Measurements from ENCODE around the gene MYT1.

Gene MYT1

DNA sequence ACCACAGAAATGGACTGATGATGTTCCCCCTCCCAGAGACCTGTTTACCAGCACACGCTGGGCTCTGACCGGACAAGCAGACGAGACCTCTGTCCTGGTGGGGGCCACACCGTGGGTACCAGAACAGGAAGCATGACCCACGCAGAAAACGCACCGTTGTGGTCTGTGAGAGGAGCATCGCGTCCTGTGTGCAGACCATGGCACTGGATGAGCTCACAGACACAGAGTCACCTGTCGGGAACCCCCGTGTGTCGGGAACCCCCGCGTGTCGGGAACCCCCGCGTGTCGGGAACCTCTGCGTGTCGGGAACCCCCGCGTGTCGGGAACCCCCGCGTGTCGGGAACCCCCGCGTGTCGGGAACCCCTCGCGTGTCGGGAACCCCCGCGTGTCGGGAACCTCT is 37.4 kb downstream of the MYT1 start:
- no peak overlapping the region for H3K9ac ChIP-seq
- H3K27ac ChIP-seq, result no peak overlapping the region
- H3K9me3 ChIP-seq (replicated peaks in 1 of 11), result peaks cover 4 to 12% (median 10%) of the 10 kb centered on the region in 11 experiments; a peak in 14 of 22 replicates
- H3K4me1 ChIP-seq, result peaks cover 0 to 47% (median 26%) of the 10 kb centered on the region in 10 experiments; a peak in 17 of 20 replicates
- peaks cover 0 to 8% (median 0%) of the 10 kb centered on the region in 11 experiments; a peak in 2 of 22 replicates for H4K20me1 ChIP-seq
- H3K4me2 ChIP-seq, result no peak overlapping the region
- no peaks in the 10 kb centered on the region for H3K36me3 ChIP-seq
- H3K4me3 ChIP-seq, result no peak overlapping the region
- H3K27me3 ChIP-seq, result peaks cover 0 to 15% (median 0%) of the 10 kb centered on the region in 11 experiments; a peak in 5 of 22 replicates
- TF ChIP-seq Cebpa-rat (IDR thresholded peaks at IDR 0.05), result no peak

DNA sequence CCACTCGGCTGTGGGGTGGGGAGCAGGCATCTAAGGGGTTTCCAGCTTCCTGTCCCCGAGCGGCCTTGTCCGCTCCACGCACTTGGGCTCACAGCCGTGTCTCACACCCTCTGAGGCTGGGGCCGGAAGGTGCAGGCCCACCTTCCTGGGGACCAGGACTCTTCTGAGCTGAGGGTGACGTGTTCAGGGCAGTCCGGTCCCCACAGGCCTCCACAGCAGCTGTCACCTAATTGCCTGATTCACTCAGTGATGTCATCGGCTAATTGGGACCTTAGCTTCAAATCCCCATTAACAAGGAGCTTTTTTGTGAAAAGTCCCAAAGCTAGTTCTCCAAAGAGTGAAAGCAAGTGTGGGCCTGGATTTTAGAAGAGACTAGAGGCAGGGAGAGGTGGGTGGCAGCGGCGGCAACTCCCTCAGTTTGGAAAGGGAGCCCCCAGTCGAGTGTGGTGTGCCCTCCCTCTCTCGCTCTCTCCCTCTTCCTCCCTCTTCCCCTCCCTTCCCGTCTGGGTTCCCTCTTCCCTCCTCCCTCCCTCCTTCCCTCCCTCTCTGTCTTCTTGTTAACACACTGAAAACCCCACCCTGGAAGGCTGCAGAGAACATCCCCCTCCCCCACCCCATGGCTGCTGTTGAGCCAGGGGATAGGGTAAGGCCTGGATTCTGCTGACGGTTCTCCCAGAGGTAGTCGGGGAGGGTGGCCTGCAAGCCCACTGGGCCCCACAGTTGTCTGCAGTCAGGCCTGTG is 39.0 kb downstream of the MYT1 start:
- Histone ChIP-seq H3K9ac (no peak overlapping the region), H3K4me2 (no peak overlapping the region), H3K27ac (no peak overlapping the region), H3K4me1 (peaks cover 0 to 39% (median 23%) of the 10 kb centered on the region in 10 experiments; a peak in 17 of 20 replicates), H3K4me3 (no peak overlapping the region), H3K27me3 (peaks cover 0 to 14% (median 0%) of the 10 kb centered on the region in 11 experiments; a peak in 5 of 22 replicates), H3K9me3 (replicated peaks in 1 of 11) (peaks cover 4 to 12% (median 10%) of the 10 kb centered on the region in 11 experiments; a peak in 14 of 22 replicates), H3K36me3 (no peaks in the 10 kb centered on the region), H4K20me1 (peaks cover 0 to 8% (median 0%) of the 10 kb centered on the region in 11 experiments; a peak in 2 of 22 replicates)
- no peak for TF ChIP-seq Cebpa-rat (IDR thresholded peaks at IDR 0.05)

DNA sequence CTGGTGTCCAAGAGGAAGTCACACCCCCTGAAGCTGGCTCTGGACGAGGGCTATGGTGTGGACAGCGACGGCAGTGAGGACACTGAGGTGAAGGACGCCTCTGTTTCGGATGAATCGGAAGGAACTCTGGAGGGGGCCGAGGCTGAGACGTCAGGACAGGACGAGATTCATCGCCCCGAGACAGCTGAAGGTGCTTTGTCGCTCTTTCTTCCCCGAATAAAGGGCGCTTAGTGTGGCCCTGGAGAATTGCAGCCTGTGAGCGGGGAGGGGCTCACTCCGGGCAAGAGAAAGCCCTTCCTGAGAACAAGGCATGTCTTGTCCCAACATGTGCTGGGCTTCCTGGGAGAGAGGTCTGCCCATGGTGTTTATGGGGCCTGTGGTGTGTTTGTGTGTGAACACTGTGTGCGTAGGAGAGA is 41.4 kb downstream of the MYT1 start:
- Histone ChIP-seq H3K36me3 (no peaks in the 10 kb centered on the region), H3K27ac (no peak overlapping the region), H3K27me3 (no peaks in the 10 kb centered on the region), H3K4me2 (peak overlapping the region in 3 of 11 experiments; percentile 3 to 24 (median 14); a peak in 3 of 22 replicates), H3K9me3 (replicated peaks in 1 of 11) (peaks cover 4 to 12% (median 10%) of the 10 kb centered on the region in 11 experiments; a peak in 14 of 22 replicates), H4K20me1 (no peaks in the 10 kb centered on the region), H3K4me1 (peaks cover 0 to 20% (median 6%) of the 10 kb centered on the region in 10 experiments; a peak in 11 of 20 replicates), H3K4me3 (no peak overlapping the region), H3K9ac (no peak overlapping the region)
- no peak for TF ChIP-seq Cebpa-rat (IDR thresholded peaks at IDR 0.05)

DNA sequence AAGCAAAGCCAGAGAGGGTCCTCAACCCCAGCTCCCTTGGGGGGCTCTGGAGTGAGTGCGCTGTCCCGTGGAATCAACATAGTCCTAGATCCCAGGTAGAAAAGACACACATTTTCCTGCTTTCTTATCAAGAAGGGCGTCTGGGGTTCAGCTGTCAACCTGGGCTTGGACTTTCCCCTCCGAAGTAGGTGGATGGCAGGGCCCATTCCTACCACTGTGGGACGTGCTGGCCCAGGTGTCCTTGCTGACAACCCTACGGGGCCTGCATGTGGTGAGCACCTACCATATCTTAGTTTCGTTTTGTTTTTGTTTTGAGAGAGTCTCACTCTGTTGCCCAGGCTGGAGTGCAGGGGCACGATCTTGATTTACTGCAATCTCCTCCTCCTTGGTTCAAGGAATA is 42.4 kb downstream of the MYT1 start:
- no peaks in the 10 kb centered on the region for H3K27me3 ChIP-seq

DNA sequence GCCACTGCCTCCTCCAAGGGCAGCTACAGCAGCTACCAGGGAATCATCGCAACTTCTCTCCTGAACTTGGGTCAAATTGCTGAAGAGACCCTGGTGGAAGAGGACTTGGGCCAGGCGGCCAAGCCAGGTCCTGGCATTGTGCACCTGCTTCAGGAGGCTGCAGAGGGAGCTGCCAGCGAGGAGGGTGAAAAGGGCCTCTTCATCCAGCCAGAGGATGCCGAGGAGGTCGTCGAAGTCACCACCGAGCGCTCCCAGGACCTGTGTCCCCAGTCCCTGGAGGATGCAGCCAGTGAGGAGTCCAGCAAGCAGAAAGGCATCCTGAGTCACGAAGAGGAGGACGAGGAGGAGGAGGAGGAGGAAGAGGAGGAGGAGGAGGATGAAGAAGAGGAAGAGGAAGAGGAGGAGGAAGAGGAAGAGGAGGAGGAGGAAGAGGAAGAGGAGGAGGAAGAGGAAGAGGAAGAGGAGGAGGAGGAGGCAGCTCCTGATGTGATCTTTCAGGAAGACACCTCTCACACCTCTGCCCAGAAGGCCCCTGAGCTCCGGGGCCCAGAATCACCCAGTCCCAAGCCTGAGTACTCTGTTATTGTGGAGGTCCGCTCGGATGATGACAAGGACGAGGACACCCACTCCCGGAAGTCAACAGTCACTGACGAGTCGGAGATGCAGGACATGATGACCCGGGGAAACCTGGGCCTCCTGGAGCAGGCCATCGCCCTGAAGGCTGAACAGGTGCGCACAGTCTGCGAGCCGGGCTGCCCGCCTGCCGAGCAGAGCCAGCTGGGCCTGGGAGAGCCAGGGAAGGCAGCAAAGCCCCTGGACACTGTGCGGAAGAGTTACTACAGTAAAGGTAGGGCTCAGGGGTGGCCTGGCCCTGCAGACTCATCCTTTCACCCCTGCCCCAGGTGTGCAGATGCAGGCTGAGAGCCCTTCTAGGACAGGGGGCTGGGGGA is 43.7 kb downstream of the MYT1 start:
- Histone ChIP-seq H3K4me1 (peaks cover 6 to 39% (median 26%) of the 10 kb centered on the region in 10 experiments), H3K27ac (no peak overlapping the region), H3K4me2 (peak overlapping the region in 1 of 11 experiments; percentile 5; a peak in 1 of 22 replicates), H4K20me1 (peaks cover 0 to under 1% (median 0%) of the 10 kb centered on the region in 11 experiments; a peak in 2 of 22 replicates), H3K36me3 (no peaks in the 10 kb centered on the region), H3K9me3 (replicated peaks in 1 of 11) (no peaks in the 10 kb centered on the region), H3K9ac (no peak overlapping the region), H3K4me3 (no peak overlapping the region), H3K27me3 (no peaks in the 10 kb centered on the region; a peak in 1 of 22 replicates)
- no peak for TF ChIP-seq Cebpa-rat (IDR thresholded peaks at IDR 0.05)

More for the DNA sequence above, 42.4 kb downstream of the MYT1 start:
- no peak overlapping the region for H3K4me3 ChIP-seq
- H3K4me1 ChIP-seq, result peaks cover 0 to 29% (median 15%) of the 10 kb centered on the region in 10 experiments; a peak in 11 of 20 replicates
- no peaks in the 10 kb centered on the region; a peak in 1 of 22 replicates for H4K20me1 ChIP-seq
- H3K9ac ChIP-seq, result no peak overlapping the region
- H3K36me3 ChIP-seq, result no peaks in the 10 kb centered on the region
- no peak overlapping the region for H3K4me2 ChIP-seq
- H3K27ac ChIP-seq, result no peak overlapping the region
- TF ChIP-seq Cebpa-rat (IDR thresholded peaks at IDR 0.05), result no peak
- H3K9me3 ChIP-seq (replicated peaks in 1 of 11), result peaks cover 3 to 8% (median 7%) of the 10 kb centered on the region in 11 experiments; a peak in 14 of 22 replicates

DNA sequence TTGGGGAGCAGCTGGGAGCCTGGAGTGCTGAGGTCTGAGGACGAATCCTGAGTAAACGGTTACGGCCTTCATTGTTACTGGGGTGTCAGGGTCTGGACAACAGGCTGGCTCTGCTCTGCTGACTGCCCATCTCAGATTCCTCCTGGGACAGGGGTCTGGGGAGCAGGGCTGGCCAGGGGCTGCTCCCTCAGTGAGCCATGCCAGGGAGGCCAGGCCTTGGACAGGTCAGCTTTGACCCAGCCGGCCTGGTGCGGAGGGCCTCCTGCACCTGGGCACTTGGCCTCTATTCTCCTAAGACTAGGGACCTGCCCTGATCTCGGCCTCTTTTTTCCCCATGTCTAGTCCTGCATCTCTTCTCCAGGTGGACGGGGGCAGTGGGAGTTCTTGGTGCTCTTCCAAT is 44.9 kb downstream of the MYT1 start:
- no peak overlapping the region for H3K4me3 ChIP-seq
- H3K4me1 ChIP-seq, result peaks cover 17 to 52% (median 38%) of the 10 kb centered on the region in 10 experiments
- no peak overlapping the region for H3K4me2 ChIP-seq
- TF ChIP-seq Cebpa-rat (IDR thresholded peaks at IDR 0.05), result no peak
- no peak overlapping the region for H3K27ac ChIP-seq
- H3K27me3 ChIP-seq, result peaks cover 0 to 12% (median 0%) of the 10 kb centered on the region in 11 experiments; a peak in 6 of 22 replicates
- peaks cover 0 to 7% (median 0%) of the 10 kb centered on the region in 11 experiments; a peak in 4 of 22 replicates for H4K20me1 ChIP-seq
- H3K36me3 ChIP-seq, result no peaks in the 10 kb centered on the region
- H3K9ac ChIP-seq, result no peak overlapping the region
- H3K9me3 ChIP-seq (replicated peaks in 1 of 11), result no peaks in the 10 kb centered on the region

DNA sequence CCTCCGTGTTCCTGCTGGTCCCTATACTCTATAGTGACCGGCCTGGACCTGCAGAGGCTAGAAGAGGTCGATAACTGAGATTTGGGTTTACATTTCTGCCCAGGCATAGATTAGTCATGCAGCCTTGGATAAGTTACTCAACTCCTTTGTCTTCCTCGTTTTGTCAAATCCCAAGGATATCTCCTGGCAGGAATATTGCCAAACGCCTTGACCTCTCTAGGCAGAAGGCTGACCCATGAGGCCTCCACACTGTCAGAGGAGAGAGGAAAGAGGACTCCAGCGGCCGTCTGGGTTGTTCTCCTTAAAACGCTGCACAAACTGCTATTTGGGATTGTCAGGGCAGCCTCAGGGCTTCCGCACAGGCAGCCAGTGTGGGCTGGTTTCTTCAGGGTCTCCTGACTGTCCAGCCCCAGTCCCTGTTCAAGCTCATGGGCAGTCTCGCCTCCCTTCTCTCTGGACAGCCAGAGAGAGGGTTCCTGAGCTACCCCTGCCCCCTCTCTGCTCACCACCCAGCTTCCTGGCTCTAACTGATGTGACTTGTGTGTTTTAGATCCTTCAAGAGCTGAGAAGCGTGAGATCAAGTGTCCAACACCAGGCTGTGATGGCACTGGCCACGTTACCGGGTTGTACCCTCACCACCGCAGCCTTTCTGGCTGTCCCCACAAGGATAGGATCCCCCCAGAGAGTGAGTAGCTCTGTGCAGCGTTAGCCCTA is 46.6 kb downstream of the MYT1 start:
- Histone ChIP-seq H3K4me3 (no peak overlapping the region), H4K20me1 (peaks cover 0 to 7% (median 0%) of the 10 kb centered on the region in 11 experiments; a peak in 4 of 22 replicates), H3K27ac (no peak overlapping the region), H3K36me3 (no peaks in the 10 kb centered on the region), H3K4me1 (peaks cover 21 to 59% (median 50%) of the 10 kb centered on the region in 10 experiments), H3K27me3 (peaks cover 0 to 22% (median 0%) of the 10 kb centered on the region in 11 experiments; a peak in 6 of 22 replicates), H3K4me2 (peak overlapping the region in 8 of 11 experiments; percentile 5 to 59 (median 29); a peak in 12 of 22 replicates), H3K9me3 (replicated peaks in 1 of 11) (no peaks in the 10 kb centered on the region), H3K9ac (no peak overlapping the region)
- TF ChIP-seq Cebpa-rat (IDR thresholded peaks at IDR 0.05), result no peak

Data from BLaER1 treated with 17β-estradiol and CSF1 and Interleukin-3, amounts not matched to agents 10 nM and 100 nM (cell line).